ENCODE data around the gene SSMEM1. TPM values are rescaled to one million over a fixed set of nuclear protein-coding genes. Genes with fewer than 3 reads are reported as not detected.

The SSMEM1 gene
- total and polyA plus RNA-seq, 2 of the 4 experiments (the other 2 are of a cell fraction), result 0.07 TPM; not detected in 1

- Histone ChIP-seq H3K9ac (ENCODE audit: low read depth, low read length) (no peak overlapping the region), H3K4me3 (ENCODE audit: insufficient read depth, low read depth, low read length) (no peak overlapping the region), H3K14ac (replicated peaks; ENCODE audit: low read depth, low read length) (no peak overlapping the region), H4K91ac (ENCODE audit: insufficient read depth, low read depth, low read length) (no peak overlapping the region), H2BK15ac (ENCODE audit: low read depth, low read length) (no peak overlapping the region), H2BK20ac (ENCODE audit: low read depth, low read length) (no peak overlapping the region), H3K18ac (ENCODE audit: low read depth, low read length) (no peak overlapping the region), H3K56ac (ENCODE audit: extremely low read depth, insufficient read depth, low read length) (no peak overlapping the region), H2AFZ (replicated peaks; ENCODE audit: low read length, poor library complexity) (no peak overlapping the region), H4K20me1 (ENCODE audit: insufficient read depth, low read length) (no peaks in the 10 kb centered on the region), H2BK5ac (ENCODE audit: low read depth, low read length, poor library complexity, severe bottlenecking) (no peak overlapping the region), H2BK120ac (ENCODE audit: low read depth, low read length) (no peak overlapping the region), H3K23ac (ENCODE audit: low read depth, low read length) (no peak overlapping the region), H2AK9ac (replicated peaks; ENCODE audit: low read depth, low read length, poor library complexity) (no peak overlapping the region), H3K36me3 (ENCODE audit: control insufficient read depth, insufficient read depth, low read length) (no peaks in the 10 kb centered on the region), H3K4me1 (ENCODE audit: control insufficient read depth, insufficient read depth, low read length) (no peaks in the 10 kb centered on the region; the same call in 1 of the 2 replicates), H2AK5ac (ENCODE audit: low read depth, low read length) (no peak overlapping the region), H3K27ac (ENCODE audit: insufficient read depth, low read length) (no peak overlapping the region), H4K8ac (ENCODE audit: low read depth in 2 of 2, low read length in 2 of 2) (no peak overlapping the region), H3K4me2 (ENCODE audit: low read depth, low read length) (no peak overlapping the region), H4K5ac (ENCODE audit: low read depth, low read length) (no peak overlapping the region), H3K27me3 (ENCODE audit: control insufficient read depth, insufficient read depth, low read length) (no peaks in the 10 kb centered on the region), H3K4ac (ENCODE audit: low read depth, low read length) (no peak overlapping the region), H3K9me3 (ENCODE audit: control insufficient read depth, insufficient read depth, low read length) (no peaks in the 10 kb centered on the region), H3K9me1 (ENCODE audit: insufficient read depth, low read length) (no peaks in the 10 kb centered on the region), H3K79me1 (ENCODE audit: low read depth in 1 of 2, low read length in 2 of 2) (no peaks in the 10 kb centered on the region)
- CTCF ChIA-PET, result no interaction called here
- ATAC-seq (ENCODE audit: low read depth) (no peak), DNase-seq (no peak)
- BruUV-seq (replicated peaks), result no TSS peak
- WGBS, 2 experiments (ENCODE audit: extremely low coverage in 2 of 2, insufficient read length in 1 of 2), result no CpG with 5 or more reads among the region's 1 CpG
- POLR2A ChIA-PET (ENCODE audit: unreplicated experiment), result no interaction called here
- intact Hi-C loops (cut with micrococcal nuclease) (no loop called here), in situ Hi-C loops (cut with MboI; ENCODE audit: low sequenced_read_pairs) (no loop called here), dilution Hi-C loops (cut with HindIII; ENCODE audit: low sequenced_read_pairs, unreplicated experiment) (no loop called here)
- no peak for TF ChIP-seq MAFK (IDR thresholded peaks at IDR 0.05; ENCODE audit: low read depth, low read length)
These were observed 20.4 kb downstream of the SSMEM1 start for GRCh38 chr7:130227883-130228575.

Measured in IMR-90 (cell line).